HEK293 (cell line): ENCODE results near the gene CMIP.

Experiments
- CTCF ChIA-PET: fragments of 350-600 bp; formaldehyde crosslinking; extraction: SDS; loops from one replicate; lab custom pipeline; 2021; ENCODE audit warnings: antibody characterized with exemption; lab: Yijun Ruan, JAX
- POLR2A ChIA-PET: fragments of 300-600 bp; formaldehyde crosslinking; extraction: SDS; loops from one replicate; lab custom pipeline; 2020; ENCODE audit warnings: antibody characterized with exemption, inconsistent platforms; lab: Yijun Ruan, JAX
- H3K27ac ChIP-seq: fragments of 200-500 bp; sonication (Bioruptor generic); 2 replicates; pipeline ENCODE4 v1.5.1; 2014; ENCODE audit warnings: low read depth, low read length, control low read depth, inconsistent platforms; ENCODE audit errors: extremely low read depth
- H3K36me3 ChIP-seq, 2 experiments: fragments of 200-500 bp in 1 of 2; sonication (Bioruptor generic) in 1 of 2; 1 replicate in 1 of 2; 2 replicates in 1 of 2; pipeline ENCODE4 v1.5.1; 2014 to 2017; ENCODE audit warnings: inconsistent platforms in 2 of 2, low read length in 2 of 2; ENCODE audit not compliant: control insufficient read depth in 2 of 2, insufficient read depth in 1 of 2
- H3K4me1 ChIP-seq: fragments of 200-500 bp; sonication (Bioruptor generic); 2 replicates; pipeline ENCODE4 v1.5.1; 2014; ENCODE audit warnings: mild to moderate bottlenecking, low read length, inconsistent platforms; ENCODE audit not compliant: control insufficient read depth, insufficient read depth
- H3K4me3 ChIP-seq: 2 replicates; pipeline ENCODE4 v1.5.1; 2011; ENCODE audit warnings: low read depth, mild to moderate bottlenecking, control low read depth, low read length, moderate library complexity
- H3K9me3 ChIP-seq: fragments of 200-500 bp; sonication (Bioruptor generic); 2 replicates; pipeline ENCODE4 v1.5.1; 2014; ENCODE audit warnings: low read depth, low read length, inconsistent platforms; ENCODE audit not compliant: control insufficient read depth, insufficient read depth
- ELK4 ChIP-seq: IDR thresholded peaks from 2 replicates; pipeline ENCODE4 v1.6.1; 2011; ENCODE audit warnings: mild to moderate bottlenecking, low read depth, low read length, borderline replicate concordance
- KLF7 ChIP-seq: fragments of 450-650 bp; formaldehyde crosslinking; IDR thresholded peaks from 2 replicates; pipeline ENCODE4 v1.5.1; 2016; ENCODE audit warnings: missing biosample characterization, missing genetic modification characterization, borderline replicate concordance
- KLF8 ChIP-seq: fragments of 450-650 bp; formaldehyde crosslinking; IDR thresholded peaks from 2 replicates; pipeline ENCODE4 v1.5.1; 2016; ENCODE audit warnings: missing biosample characterization, missing genetic modification characterization
- SCRT1 ChIP-seq: fragments of 450-650 bp; formaldehyde crosslinking; IDR thresholded peaks from 2 replicates; pipeline ENCODE4 v1.5.1; 2016; ENCODE audit warnings: missing biosample characterization, missing genetic modification characterization, borderline replicate concordance
- SCRT2 ChIP-seq: fragments of 450-650 bp; formaldehyde crosslinking; IDR thresholded peaks from 2 replicates; pipeline ENCODE4 v1.5.1; 2016; ENCODE audit warnings: missing biosample characterization, missing genetic modification characterization
- SP3 ChIP-seq: fragments of 450-650 bp; formaldehyde crosslinking; IDR thresholded peaks from 2 replicates; pipeline ENCODE4 v1.5.1; 2016; ENCODE audit warnings: missing biosample characterization, missing genetic modification characterization
- ZBTB20 ChIP-seq: fragments of 450-650 bp; formaldehyde crosslinking; IDR thresholded peaks from 2 replicates; pipeline ENCODE4 v1.5.1; 2016; ENCODE audit warnings: missing biosample characterization, missing genetic modification characterization
- ZBTB7A ChIP-seq: fragments of 450-650 bp; formaldehyde crosslinking; IDR thresholded peaks from 2 replicates; pipeline ENCODE4 v1.5.1; 2016; ENCODE audit warnings: low read depth, missing biosample characterization, missing genetic modification characterization
- ZNF148 ChIP-seq: fragments of 450-650 bp; formaldehyde crosslinking; IDR thresholded peaks from 2 replicates; pipeline ENCODE4 v1.5.0; 2017; ENCODE audit warnings: missing biosample characterization, missing genetic modification characterization, borderline replicate concordance
- ZNF169 ChIP-seq: fragments of 450-650 bp; formaldehyde crosslinking; IDR thresholded peaks from 2 replicates; pipeline ENCODE4 v1.5.1; 2016; ENCODE audit warnings: missing biosample characterization, missing genetic modification characterization
- ZNF174 ChIP-seq: fragments of 450-650 bp; formaldehyde crosslinking; IDR thresholded peaks from 2 replicates; pipeline ENCODE4 v1.5.0; 2017; ENCODE audit warnings: missing biosample characterization, mild to moderate bottlenecking, missing genetic modification characterization
- ZNF175 ChIP-seq: fragments of 450-650 bp; formaldehyde crosslinking; IDR thresholded peaks from 2 replicates; pipeline ENCODE4 v1.5.1; 2016; ENCODE audit warnings: missing biosample characterization, missing genetic modification characterization
- ZNF274 ChIP-seq, 2 experiments: fragments of 200-500 bp in 1 of 2; fragments of 450-650 bp in 1 of 2; sonication (Bioruptor generic) in 1 of 2; formaldehyde crosslinking in 1 of 2; IDR thresholded peaks; 2 replicates each; pipeline versions ENCODE4 v1.5.1 to v1.6.1; 2014 to 2016; ENCODE audit warnings: borderline replicate concordance in 1 of 2, inconsistent platforms in 1 of 2, low read length in 1 of 2, missing biosample characterization in 1 of 2, missing genetic modification characterization in 1 of 2
- ZNF302 ChIP-seq: fragments of 450-650 bp; formaldehyde crosslinking; IDR thresholded peaks from 2 replicates; pipeline ENCODE4 v1.5.1; 2016; ENCODE audit warnings: missing biosample characterization, missing genetic modification characterization, low read depth
- ZNF561 ChIP-seq: fragments of 450-650 bp; IDR thresholded peaks from 2 replicates; pipeline ENCODE4 v1.5.1; 2018; ENCODE audit warnings: missing biosample characterization, missing genetic modification characterization, borderline replicate concordance
- ZNF701 ChIP-seq: fragments of 450-650 bp; formaldehyde crosslinking; IDR thresholded peaks from 2 replicates; pipeline ENCODE4 v1.5.1; 2016; ENCODE audit warnings: missing biosample characterization, missing genetic modification characterization
- ZNF792 ChIP-seq: fragments of 450-650 bp; formaldehyde crosslinking; IDR thresholded peaks from 2 replicates; pipeline ENCODE4 v1.5.1; 2016; ENCODE audit warnings: missing biosample characterization, missing genetic modification characterization
- TF ChIP-seq, protein P1 (sequence below): fragments of 450-650 bp; formaldehyde crosslinking; IDR thresholded peaks from 2 replicates; pipeline ENCODE4 v1.5.1; 2016; ENCODE audit warnings: missing biosample characterization, missing genetic modification characterization, borderline replicate concordance
- TF ChIP-seq, protein P2 (sequence below): sonication (generic); formaldehyde crosslinking; IDR thresholded peaks from 2 replicates; pipeline ENCODE4 v1.8.1; 2022; ENCODE audit warnings: mild to moderate bottlenecking, moderate library complexity, missing genetic modification reagents

Gene CMIP

DNA sequence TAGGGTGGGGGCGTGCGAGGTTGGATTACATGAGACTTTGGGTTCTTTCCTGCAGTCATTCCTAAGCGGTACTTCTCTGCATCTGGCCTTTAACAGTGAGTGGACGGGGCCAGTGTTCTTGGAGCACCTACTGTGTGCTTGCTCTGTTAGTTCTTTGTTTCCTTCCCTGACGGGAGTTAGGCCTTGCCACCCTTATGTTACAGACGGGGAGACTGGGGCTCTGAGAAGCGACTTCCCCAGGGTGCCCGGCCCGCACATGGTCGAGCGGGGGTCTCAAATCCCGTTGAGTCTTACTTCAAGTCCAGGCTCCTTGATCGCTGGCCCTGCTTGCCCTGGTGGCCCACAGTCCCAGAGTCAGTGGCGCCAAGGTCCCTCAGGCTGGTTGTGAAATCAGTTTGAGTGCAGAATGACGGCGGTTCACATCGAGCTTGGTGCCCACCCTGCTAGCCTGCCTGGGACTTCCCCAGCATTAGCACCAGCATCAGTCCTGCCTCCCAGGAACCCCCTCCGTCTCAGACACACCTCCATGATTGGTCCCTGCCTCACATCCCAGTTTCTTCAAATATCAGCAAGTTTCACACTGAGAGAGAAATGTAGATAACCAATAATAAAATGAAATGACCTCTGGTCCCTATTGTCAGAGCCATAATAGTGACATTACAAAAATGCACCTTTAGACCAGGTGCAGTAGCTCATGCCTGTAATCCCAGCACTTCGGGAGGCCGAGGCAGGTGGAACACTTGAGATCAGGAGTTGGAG, 128.0 kb downstream of the CMIP start (continued):
- TF ChIP-seq ZNF148 (no peak), ZNF701 (no peak), ZNF792 (no peak), ELK4 (no peak), KLF8 (tag by site-specific recombination) (no peak)
- TF ChIP-seq, protein P1, sequence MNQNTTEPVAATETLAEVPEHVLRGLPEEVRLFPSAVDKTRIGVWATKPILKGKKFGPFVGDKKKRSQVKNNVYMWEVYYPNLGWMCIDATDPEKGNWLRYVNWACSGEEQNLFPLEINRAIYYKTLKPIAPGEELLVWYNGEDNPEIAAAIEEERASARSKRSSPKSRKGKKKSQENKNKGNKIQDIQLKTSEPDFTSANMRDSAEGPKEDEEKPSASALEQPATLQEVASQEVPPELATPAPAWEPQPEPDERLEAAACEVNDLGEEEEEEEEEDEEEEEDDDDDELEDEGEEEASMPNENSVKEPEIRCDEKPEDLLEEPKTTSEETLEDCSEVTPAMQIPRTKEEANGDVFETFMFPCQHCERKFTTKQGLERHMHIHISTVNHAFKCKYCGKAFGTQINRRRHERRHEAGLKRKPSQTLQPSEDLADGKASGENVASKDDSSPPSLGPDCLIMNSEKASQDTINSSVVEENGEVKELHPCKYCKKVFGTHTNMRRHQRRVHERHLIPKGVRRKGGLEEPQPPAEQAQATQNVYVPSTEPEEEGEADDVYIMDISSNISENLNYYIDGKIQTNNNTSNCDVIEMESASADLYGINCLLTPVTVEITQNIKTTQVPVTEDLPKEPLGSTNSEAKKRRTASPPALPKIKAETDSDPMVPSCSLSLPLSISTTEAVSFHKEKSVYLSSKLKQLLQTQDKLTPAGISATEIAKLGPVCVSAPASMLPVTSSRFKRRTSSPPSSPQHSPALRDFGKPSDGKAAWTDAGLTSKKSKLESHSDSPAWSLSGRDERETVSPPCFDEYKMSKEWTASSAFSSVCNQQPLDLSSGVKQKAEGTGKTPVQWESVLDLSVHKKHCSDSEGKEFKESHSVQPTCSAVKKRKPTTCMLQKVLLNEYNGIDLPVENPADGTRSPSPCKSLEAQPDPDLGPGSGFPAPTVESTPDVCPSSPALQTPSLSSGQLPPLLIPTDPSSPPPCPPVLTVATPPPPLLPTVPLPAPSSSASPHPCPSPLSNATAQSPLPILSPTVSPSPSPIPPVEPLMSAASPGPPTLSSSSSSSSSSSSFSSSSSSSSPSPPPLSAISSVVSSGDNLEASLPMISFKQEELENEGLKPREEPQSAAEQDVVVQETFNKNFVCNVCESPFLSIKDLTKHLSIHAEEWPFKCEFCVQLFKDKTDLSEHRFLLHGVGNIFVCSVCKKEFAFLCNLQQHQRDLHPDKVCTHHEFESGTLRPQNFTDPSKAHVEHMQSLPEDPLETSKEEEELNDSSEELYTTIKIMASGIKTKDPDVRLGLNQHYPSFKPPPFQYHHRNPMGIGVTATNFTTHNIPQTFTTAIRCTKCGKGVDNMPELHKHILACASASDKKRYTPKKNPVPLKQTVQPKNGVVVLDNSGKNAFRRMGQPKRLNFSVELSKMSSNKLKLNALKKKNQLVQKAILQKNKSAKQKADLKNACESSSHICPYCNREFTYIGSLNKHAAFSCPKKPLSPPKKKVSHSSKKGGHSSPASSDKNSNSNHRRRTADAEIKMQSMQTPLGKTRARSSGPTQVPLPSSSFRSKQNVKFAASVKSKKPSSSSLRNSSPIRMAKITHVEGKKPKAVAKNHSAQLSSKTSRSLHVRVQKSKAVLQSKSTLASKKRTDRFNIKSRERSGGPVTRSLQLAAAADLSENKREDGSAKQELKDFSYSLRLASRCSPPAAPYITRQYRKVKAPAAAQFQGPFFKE, result no peak

DNA sequence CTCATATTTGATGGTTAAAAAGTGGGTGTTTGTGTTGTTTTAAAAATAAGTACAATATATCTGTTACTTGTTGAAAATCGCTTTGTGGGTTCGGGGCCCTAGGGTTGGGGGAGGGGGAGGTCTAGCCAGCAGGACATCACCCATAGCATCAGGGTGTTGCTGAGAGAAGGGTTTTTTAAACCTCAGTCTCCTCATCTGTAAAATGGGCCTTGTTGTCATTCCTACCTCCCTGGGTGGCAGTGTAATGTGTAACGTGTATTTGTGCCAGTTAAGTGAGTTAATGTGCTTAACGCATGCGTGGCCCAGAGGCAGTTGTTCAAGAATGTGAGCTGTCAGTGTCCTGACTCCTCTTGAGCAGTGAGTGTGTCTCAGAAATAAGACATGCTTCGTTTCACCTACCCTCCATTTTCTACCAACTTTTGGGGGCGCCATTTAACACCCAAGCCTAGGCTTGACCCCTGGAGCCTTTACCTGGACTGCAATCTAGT, 129.0 kb downstream of the CMIP start:
- no peaks in the 10 kb centered on the region for H3K9me3 ChIP-seq
- CTCF ChIA-PET, result no interaction called here

More for the DNA sequence above, 129.0 kb downstream of the CMIP start:
- Histone ChIP-seq H3K27ac (no peak overlapping the region), H3K4me1 (no peaks in the 10 kb centered on the region), H3K36me3 (no peaks in the 10 kb centered on the region), H3K4me3 (no peak overlapping the region)
- POLR2A ChIA-PET, result no interaction called here
- TF ChIP-seq ZNF175 (tag by site-specific recombination) (no peak), KLF7 (tag by site-specific recombination) (no peak), SCRT1 (tag by site-specific recombination) (no peak), SP3 (no peak), SCRT2 (tag by site-specific recombination) (no peak), ZNF174 (tag by site-specific recombination) (no peak), ZNF302 (tag by site-specific recombination) (no peak), ZNF561 (tag by site-specific recombination) (no peak), ZNF169 (tag by site-specific recombination) (no peak), ZBTB7A (tag by site-specific recombination) (no peak), ZNF274 (IDR thresholded peaks at IDR 0.05; ENCODE audit: low read length) (no peak), ZNF274 (tag by site-specific recombination; IDR thresholded peaks at IDR 0.05; ENCODE audit: borderline replicate concordance) (no peak), ZBTB20 (tag by site-specific recombination) (no peak)
- TF ChIP-seq, protein P1, result no peak
- TF ChIP-seq, protein P2, sequence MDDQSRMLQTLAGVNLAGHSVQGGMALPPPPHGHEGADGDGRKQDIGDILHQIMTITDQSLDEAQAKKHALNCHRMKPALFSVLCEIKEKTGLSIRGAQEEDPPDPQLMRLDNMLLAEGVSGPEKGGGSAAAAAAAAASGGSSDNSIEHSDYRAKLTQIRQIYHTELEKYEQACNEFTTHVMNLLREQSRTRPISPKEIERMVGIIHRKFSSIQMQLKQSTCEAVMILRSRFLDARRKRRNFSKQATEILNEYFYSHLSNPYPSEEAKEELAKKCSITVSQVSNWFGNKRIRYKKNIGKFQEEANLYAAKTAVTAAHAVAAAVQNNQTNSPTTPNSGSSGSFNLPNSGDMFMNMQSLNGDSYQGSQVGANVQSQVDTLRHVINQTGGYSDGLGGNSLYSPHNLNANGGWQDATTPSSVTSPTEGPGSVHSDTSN (CRISPR knock-in tag), result no peak
